Measurements from ENCODE around the gene LRRC40.

DNA sequence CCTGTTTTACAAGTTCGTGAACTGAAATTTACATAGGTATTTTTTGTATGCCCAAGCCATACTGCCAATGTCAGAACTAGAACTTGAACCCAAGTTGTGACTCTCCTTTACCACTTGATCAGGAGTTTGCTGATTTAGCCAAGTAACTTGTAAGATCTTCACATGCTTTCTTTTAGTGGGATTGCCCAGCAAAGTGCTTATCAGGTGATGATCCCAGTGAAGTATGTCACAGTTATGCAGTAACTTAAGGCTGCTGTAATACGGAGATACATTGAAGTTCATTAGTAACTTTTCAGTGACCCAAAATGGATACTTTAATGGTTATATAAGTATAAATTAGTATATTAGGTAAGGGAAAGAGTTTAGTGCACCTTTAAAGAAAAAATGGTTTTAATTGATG, 19.6 kb upstream of the LRRC40 start:
- TF ChIP-seq POLR2A (IDR thresholded peaks at IDR 0.05; ENCODE audit: low read length) = no peak
- no peak for TF ChIP-seq GATA1 (IDR thresholded peaks at IDR 0.05; ENCODE audit: low read depth, low read length)

Data from erythroblast (primary cell).